ENCODE measurements around the gene ITGA6. TPM values are rescaled to one million over a fixed set of nuclear protein-coding genes. Genes with fewer than 3 reads are reported as not detected.

ITGA6 gene
- total RNA-seq, 1 experiment from 2014 or later: 78.3 TPM

DNA sequence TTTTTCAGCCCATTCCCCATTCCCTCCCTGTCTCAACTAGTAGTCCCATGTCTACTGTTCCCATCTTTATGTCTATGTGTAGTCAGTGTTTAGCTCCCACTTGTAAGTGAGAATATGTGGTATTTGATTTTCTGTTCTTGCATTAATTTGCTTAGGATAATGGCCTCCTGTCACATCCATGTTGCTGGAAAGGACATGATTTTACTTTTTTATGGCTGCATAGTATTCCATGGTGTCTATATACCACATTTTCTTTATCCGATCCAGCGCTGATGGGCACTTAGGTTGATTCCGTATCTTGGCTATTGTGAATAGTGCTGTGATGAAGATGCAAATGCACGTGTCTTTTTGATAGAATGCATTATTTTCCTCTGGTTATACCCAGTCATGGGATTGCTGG, 21.7 kb upstream of the ITGA6 start:
- Histone ChIP-seq H2AFZ (ENCODE audit: low read length) (no peak overlapping the region), H2AK5ac (ENCODE audit: insufficient read length, low read length) (no peak overlapping the region), H4K91ac (ENCODE audit: insufficient read length, low read depth, low read length) (no peak overlapping the region), H3K27ac (ENCODE audit: insufficient read length, low read depth, low read length) (no peak overlapping the region), H3K14ac (ENCODE audit: insufficient read depth, low read length) (no peak overlapping the region), H2BK120ac (ENCODE audit: low read depth, low read length, poor library complexity, severe bottlenecking) (no peak overlapping the region), H3K18ac (ENCODE audit: insufficient read length, low read depth, low read length) (no peak overlapping the region), H3K79me2 (ENCODE audit: insufficient read depth, low read length) (no peaks in the 10 kb centered on the region), H3K79me1 (ENCODE audit: insufficient read depth, low read depth, low read length, poor library complexity, severe bottlenecking) (no peaks in the 10 kb centered on the region), H4K5ac (ENCODE audit: insufficient read length, low read depth, low read length) (no peak overlapping the region), H3K9me3 (ENCODE audit: control insufficient read depth, low read depth, low read length) (no peaks in the 10 kb centered on the region), H4K8ac (replicated peaks; ENCODE audit: insufficient read length, low read depth, low read length) (no peak overlapping the region), H3K4ac (ENCODE audit: low read depth, low read length) (no peak overlapping the region), H3K9ac (ENCODE audit: extremely low read depth, insufficient read length, low read length) (no peak overlapping the region), H3K4me1 (ENCODE audit: insufficient read depth, low read length) (no peaks in the 10 kb centered on the region), H3K27me3 (ENCODE audit: insufficient read depth, low read length) (no peaks in the 10 kb centered on the region), H3K23ac (ENCODE audit: insufficient read length, low read depth, low read length) (no peak overlapping the region), H2BK5ac (ENCODE audit: insufficient read length, low read length) (no peak overlapping the region), H3T11ph (ENCODE audit: low read length) (no peak overlapping the region), H2BK12ac (ENCODE audit: insufficient read length, low read depth, low read length) (no peak overlapping the region), H4K20me1 (ENCODE audit: control insufficient read depth, insufficient read depth, insufficient read length) (no peaks in the 10 kb centered on the region), H3K4me2 (ENCODE audit: insufficient read depth, insufficient read length, low read length) (no peak overlapping the region), H2BK20ac (ENCODE audit: low read depth, low read length, poor library complexity, severe bottlenecking) (no peak overlapping the region), H2BK15ac (ENCODE audit: low read depth, low read length) (no peak overlapping the region), H3K23me2 (ENCODE audit: insufficient read length, low read depth, low read length, poor library complexity, severe bottlenecking) (no peaks in the 10 kb centered on the region), H3K56ac (ENCODE audit: insufficient read length, low read depth, low read length) (no peak overlapping the region)
- no peak overlapping the region for H3K4me3 Mint-ChIP-seq
- peaks cover 19 to 25% of the 10 kb centered on the region in 2 experiments for H3K4me1 Mint-ChIP-seq
- H3K27ac Mint-ChIP-seq: no peak overlapping the region
- no peaks in the 10 kb centered on the region; a peak in 1 of 7 replicates for H3K36me3 Mint-ChIP-seq (ENCODE audit: insufficient read depth in 1 of 3, low read depth in 3 of 3)
- TF ChIP-seq, protein P1, sequence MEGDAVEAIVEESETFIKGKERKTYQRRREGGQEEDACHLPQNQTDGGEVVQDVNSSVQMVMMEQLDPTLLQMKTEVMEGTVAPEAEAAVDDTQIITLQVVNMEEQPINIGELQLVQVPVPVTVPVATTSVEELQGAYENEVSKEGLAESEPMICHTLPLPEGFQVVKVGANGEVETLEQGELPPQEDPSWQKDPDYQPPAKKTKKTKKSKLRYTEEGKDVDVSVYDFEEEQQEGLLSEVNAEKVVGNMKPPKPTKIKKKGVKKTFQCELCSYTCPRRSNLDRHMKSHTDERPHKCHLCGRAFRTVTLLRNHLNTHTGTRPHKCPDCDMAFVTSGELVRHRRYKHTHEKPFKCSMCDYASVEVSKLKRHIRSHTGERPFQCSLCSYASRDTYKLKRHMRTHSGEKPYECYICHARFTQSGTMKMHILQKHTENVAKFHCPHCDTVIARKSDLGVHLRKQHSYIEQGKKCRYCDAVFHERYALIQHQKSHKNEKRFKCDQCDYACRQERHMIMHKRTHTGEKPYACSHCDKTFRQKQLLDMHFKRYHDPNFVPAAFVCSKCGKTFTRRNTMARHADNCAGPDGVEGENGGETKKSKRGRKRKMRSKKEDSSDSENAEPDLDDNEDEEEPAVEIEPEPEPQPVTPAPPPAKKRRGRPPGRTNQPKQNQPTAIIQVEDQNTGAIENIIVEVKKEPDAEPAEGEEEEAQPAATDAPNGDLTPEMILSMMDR (conservative IDR thresholded peaks at IDR 0.05): no peak
- no CpG with 5 or more reads among the region's 4 CpGs for WGBS (ENCODE audit: extremely low coverage, insufficient read length, low lambda C conversion rate)
- H3K9me3 Mint-ChIP-seq: no peaks in the 10 kb centered on the region; a peak in 1 of 5 replicates
- no peaks in the 10 kb centered on the region; the same call in 1 of the 2 replicates for H3K27me3 Mint-ChIP-seq (ENCODE audit: low read depth)
- no peak for DNase-seq

Data from H9 (cell line).